Hepatocyte (in vitro differentiated cells): ENCODE data around the gene SCTR. TPM values are rescaled to one million over a fixed set of nuclear protein-coding genes. Genes with fewer than 3 reads are reported as not detected.
A peak's percentile ranks its signal among the peaks of the same experiment; 100 is the strongest.

Experiments
- DNase-seq: peaks from one replicate; pipeline ENCODE4 v3.0.0-alpha.2; 2016; ENCODE audit warnings: low spot score
- H2AFZ ChIP-seq: fragments of 200-600 bp; sonication (generic); 2 replicates; pipeline ENCODE4 v1.6.0; 2016; ENCODE audit warnings: antibody characterized with exemption, mild to moderate bottlenecking
- H3K27ac ChIP-seq: fragments of 200-600 bp; sonication (generic); 2 replicates; pipeline ENCODE4 v1.5.1; 2016; ENCODE audit warnings: mild to moderate bottlenecking
- H3K27me3 ChIP-seq: fragments of 200-600 bp; sonication (generic); 2 replicates; pipeline ENCODE4 v1.6.1; 2016
- H3K36me3 ChIP-seq: fragments of 200-600 bp; sonication (generic); replicated peaks from 2 replicates; pipeline ENCODE4 v1.5.1; 2016; ENCODE audit warnings: low read depth; ENCODE audit not compliant: insufficient read depth
- H3K4me1 ChIP-seq: fragments of 200-600 bp; sonication (generic); 2 replicates; pipeline ENCODE4 v1.5.1; 2016; ENCODE audit warnings: mild to moderate bottlenecking, moderate library complexity; ENCODE audit not compliant: insufficient read depth
- H3K4me2 ChIP-seq: fragments of 200-600 bp; sonication (generic); 2 replicates; pipeline ENCODE4 v1.6.0; 2016
- H3K4me3 ChIP-seq: fragments of 200-600 bp; sonication (generic); 2 replicates; pipeline ENCODE4 v1.5.1; 2016; ENCODE audit warnings: mild to moderate bottlenecking
- H3K79me2 ChIP-seq: fragments of 200-600 bp; sonication (generic); 2 replicates; pipeline ENCODE4 v1.6.0; 2017; ENCODE audit warnings: mild to moderate bottlenecking
- H3K9me2 ChIP-seq: fragments of 200-600 bp; sonication (generic); replicated peaks from 2 replicates; pipeline ENCODE4 v1.6.0; 2017; ENCODE audit warnings: mild to moderate bottlenecking; ENCODE audit not compliant: insufficient read depth
- H3K9me3 ChIP-seq: fragments of 200-600 bp; sonication (generic); 2 replicates; pipeline ENCODE4 v1.5.1; 2016; ENCODE audit warnings: low read depth, mild to moderate bottlenecking
- H4K20me1 ChIP-seq: fragments of 200-600 bp; sonication (generic); 2 replicates; pipeline ENCODE4 v1.6.0; 2016; ENCODE audit warnings: mild to moderate bottlenecking; ENCODE audit not compliant: insufficient read depth, poor library complexity, severe bottlenecking
- EZH2 ChIP-seq: fragments of 200-600 bp; sonication (generic); IDR thresholded peaks from 2 replicates; pipeline ENCODE4 v1.6.1; 2016; ENCODE audit warnings: antibody characterized with exemption, mild to moderate bottlenecking, borderline replicate concordance
- EZH2phosphoT487 ChIP-seq: fragments of 200-600 bp; sonication (generic); IDR thresholded peaks from one replicate; pipeline ENCODE4 v1.6.1; 2018; ENCODE audit warnings: antibody characterized with exemption, mild to moderate bottlenecking, low read depth, moderate library complexity; ENCODE audit not compliant: unreplicated experiment, severe bottlenecking
- WGBS: methylation state at CpG from one replicate; pipeline ENCODE4 v1.1.6; 2016; ENCODE audit warnings: low lambda C conversion rate; ENCODE audit errors: missing lambda C conversion rate; 5-methylcytosine and 5-hydroxymethylcytosine counted together
- polyA plus RNA-seq: library from polyadenylated mRNA; unstranded; fragments of >200 nt; fragmentation: Nextera tagmentation; extraction: Ambion mirVana; gene quantifications from 2 replicates; pipeline ENCODE4 v1.2.1, GENCODE V29; 2016
- total RNA-seq: library from RNA; depleted of rRNA; stranded (reverse); fragments of >200 nt; gene quantifications from 2 replicates; pipeline ENCODE4 v1.2.3, GENCODE V29; 2014
- TF ChIP-seq, protein P1 (sequence below): fragments of 200-600 bp; sonication (generic); IDR thresholded peaks from 2 replicates; pipeline ENCODE4 v1.5.1; 2016; ENCODE audit warnings: antibody characterized with exemption, mild to moderate bottlenecking; ENCODE audit not compliant: poor library complexity

SCTR gene
- total and polyA plus RNA-seq, 2 experiments from 2014 or later, result 1.7 to 4.3 TPM

DNA sequence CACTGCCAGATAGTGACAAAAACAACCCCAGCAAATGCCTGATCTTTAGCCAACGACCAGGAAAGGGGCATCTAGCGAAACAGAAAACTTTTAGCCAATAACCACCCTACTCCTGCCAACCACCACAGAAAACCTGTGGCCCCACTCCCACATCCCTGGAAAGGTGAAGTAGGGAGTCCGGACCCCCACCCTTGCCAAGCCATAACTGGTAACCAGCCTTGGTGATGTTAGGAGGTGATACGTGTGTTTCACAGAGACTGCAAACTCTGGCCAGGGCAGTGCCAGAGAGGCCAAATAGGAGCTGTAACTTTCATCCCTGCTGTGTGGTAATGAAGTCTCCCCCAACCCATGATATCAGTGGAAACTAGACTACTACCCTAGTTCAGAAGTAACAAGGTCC is 27.6 kb downstream of the SCTR start:
- Histone ChIP-seq H3K9me3 (peaks cover 12% of the 10 kb centered on the region), H4K20me1 (no peaks in the 10 kb centered on the region), H3K27me3 (no peaks in the 10 kb centered on the region), H3K4me1 (peaks cover 8% of the 10 kb centered on the region), H3K79me2 (no peaks in the 10 kb centered on the region), H3K36me3 (no peaks in the 10 kb centered on the region), H3K27ac (no peak overlapping the region), H2AFZ (no peak overlapping the region), H3K4me2 (no peak overlapping the region), H3K9me2 (no peaks in the 10 kb centered on the region), H3K4me3 (no peak overlapping the region)
- TF ChIP-seq, protein P1, sequence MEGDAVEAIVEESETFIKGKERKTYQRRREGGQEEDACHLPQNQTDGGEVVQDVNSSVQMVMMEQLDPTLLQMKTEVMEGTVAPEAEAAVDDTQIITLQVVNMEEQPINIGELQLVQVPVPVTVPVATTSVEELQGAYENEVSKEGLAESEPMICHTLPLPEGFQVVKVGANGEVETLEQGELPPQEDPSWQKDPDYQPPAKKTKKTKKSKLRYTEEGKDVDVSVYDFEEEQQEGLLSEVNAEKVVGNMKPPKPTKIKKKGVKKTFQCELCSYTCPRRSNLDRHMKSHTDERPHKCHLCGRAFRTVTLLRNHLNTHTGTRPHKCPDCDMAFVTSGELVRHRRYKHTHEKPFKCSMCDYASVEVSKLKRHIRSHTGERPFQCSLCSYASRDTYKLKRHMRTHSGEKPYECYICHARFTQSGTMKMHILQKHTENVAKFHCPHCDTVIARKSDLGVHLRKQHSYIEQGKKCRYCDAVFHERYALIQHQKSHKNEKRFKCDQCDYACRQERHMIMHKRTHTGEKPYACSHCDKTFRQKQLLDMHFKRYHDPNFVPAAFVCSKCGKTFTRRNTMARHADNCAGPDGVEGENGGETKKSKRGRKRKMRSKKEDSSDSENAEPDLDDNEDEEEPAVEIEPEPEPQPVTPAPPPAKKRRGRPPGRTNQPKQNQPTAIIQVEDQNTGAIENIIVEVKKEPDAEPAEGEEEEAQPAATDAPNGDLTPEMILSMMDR, result no peak
- no peak for TF ChIP-seq EZH2phosphoT487
- no peak for TF ChIP-seq EZH2
- WGBS, result 96% methylated on average over 4 of the region's 4 CpGs
- DNase-seq, result no peak

DNA sequence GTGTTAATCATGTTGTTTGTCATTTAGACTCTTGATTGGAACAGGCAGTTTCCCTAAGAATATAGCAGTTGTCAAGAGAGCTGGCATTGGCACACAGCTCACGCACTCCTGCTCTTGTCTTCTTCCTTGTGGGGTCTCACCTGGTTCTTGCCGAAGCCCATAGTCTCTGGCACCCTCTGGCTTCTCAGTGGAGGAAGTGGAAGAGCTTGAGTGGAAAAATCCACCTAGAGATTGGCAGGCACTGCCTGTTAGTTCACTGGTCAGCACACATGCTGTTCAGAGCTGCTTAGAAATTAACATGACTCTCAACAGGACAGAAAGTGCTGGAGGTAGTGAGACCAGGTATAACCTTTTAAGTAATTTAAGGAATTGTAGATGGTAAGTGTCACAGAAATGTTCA is 28.3 kb downstream of the SCTR start:
- 88% methylated on average over 2 of the region's 2 CpGs for WGBS
- no peak for TF ChIP-seq EZH2
- TF ChIP-seq, protein P1, result peak; percentile 19
- no peak for TF ChIP-seq EZH2phosphoT487

DNA sequence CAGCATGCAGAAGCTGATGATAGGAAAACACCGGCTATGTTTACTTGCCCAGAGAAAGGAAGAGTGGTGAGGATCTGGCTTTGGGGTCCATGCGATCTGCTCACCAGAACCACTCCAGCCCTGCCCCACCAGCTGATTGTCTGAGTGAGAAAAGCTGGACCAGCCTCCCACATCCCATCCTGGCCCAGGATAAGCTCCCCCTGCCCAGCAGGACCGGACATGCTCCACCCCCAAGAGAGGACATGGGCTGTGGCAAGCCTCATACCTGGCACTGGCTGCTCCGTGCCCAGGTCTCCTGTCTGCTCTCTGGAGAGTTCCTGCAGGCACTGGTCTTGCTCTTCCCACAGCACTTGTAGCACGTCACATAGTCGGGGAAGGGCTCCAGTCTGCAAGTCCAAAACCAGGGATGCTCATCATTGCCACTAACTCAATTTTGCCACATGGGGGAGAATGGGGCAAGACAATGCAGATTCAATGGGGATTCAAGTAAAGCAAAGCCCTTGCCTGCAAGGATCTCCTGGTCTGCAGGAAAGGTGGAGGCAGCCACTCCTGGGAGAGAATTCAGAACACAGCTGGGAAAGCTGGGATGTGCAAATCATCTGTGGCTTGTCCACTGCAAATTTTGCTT is 30.0 kb downstream of the SCTR start:
- H3K27ac ChIP-seq, result no peak overlapping the region
- peaks cover under 1% of the 10 kb centered on the region for H3K9me3 ChIP-seq
- H2AFZ ChIP-seq, result no peak overlapping the region
- H3K4me2 ChIP-seq, result no peak overlapping the region
- H3K79me2 ChIP-seq, result no peaks in the 10 kb centered on the region
- DNase-seq, result no peak
- TF ChIP-seq EZH2phosphoT487 (no peak), EZH2 (no peak)
- TF ChIP-seq, protein P1, result no peak
- WGBS, result 88% methylated on average over 6 of the region's 6 CpGs
- H3K9me2 ChIP-seq, result no peaks in the 10 kb centered on the region
- H3K4me3 ChIP-seq, result no peak overlapping the region
- no peaks in the 10 kb centered on the region for H3K27me3 ChIP-seq
- no peaks in the 10 kb centered on the region for H3K36me3 ChIP-seq
- no peaks in the 10 kb centered on the region for H4K20me1 ChIP-seq
- H3K4me1 ChIP-seq, result peaks cover 24% of the 10 kb centered on the region

More for the DNA sequence above, 28.3 kb downstream of the SCTR start:
- no peaks in the 10 kb centered on the region for H3K9me2 ChIP-seq
- H3K4me1 ChIP-seq, result peaks cover 16% of the 10 kb centered on the region
- H3K27ac ChIP-seq, result no peak overlapping the region
- no peaks in the 10 kb centered on the region for H4K20me1 ChIP-seq
- H3K79me2 ChIP-seq, result no peaks in the 10 kb centered on the region
- no peaks in the 10 kb centered on the region for H3K27me3 ChIP-seq
- H3K9me3 ChIP-seq, result peaks cover 12% of the 10 kb centered on the region
- H2AFZ ChIP-seq, result no peak overlapping the region
- no peak for DNase-seq
- no peak overlapping the region for H3K4me3 ChIP-seq
- no peak overlapping the region for H3K4me2 ChIP-seq
- no peaks in the 10 kb centered on the region for H3K36me3 ChIP-seq
